ENCODE data around the gene MLN. TPM values are rescaled to one million over a fixed set of nuclear protein-coding genes. Genes with fewer than 3 reads are reported as not detected.

Gene MLN
- total RNA-seq, 4 donors from 2014 or later: not detected

DNA sequence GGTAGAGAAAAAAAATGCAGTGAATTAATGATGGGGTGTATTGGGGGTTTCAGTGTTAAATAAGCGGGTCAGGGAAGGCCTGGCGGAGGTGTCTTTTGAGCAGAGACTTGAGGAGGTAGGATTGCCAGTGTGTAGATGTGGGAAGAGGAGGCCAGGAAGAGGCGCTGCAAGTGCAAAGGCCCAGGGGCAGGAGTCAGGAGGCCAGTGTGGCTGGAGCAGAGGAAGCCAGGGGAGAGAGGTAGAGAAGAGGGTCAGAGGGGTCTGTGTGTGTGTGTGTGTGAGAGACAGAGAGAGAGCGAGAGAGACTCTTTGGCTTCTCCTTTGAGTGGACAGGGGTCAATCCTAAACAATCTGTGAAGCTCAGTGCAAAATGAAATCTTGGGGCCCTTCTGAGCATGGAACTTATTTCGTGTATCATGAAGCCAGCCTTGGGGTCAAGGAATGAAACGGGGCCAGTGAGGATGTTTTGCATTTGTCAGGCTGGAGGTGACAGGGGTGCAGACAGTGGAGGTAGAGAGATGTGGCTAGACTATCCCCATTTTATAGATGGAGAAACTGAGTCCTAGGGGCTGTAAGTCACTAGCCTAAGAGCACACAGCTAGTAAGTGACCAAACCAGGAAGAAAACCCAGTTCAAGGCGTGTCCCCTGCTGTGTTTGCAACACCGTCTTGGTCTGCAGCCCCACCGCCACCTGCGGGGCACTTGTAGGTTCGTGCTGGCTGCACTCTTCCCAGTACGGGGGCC is 47.4 kb downstream of the MLN start:
- no peak for DNase-seq
- Histone ChIP-seq H3K27ac (no peak overlapping the region), H3K4me3 (no peak overlapping the region), H3K36me3 (no peaks in the 10 kb centered on the region), H3K27me3 (peaks cover 0 to 4% (median 0%) of the 10 kb centered on the region in 4 donors), H3K9me3 (no peaks in the 10 kb centered on the region), H3K4me1 (peaks cover 11 to 33% (median 13%) of the 10 kb centered on the region in 3 donors)
- WGBS, 2 donors: 73 to 80% methylated on average over 12 of the region's 12 CpGs
- TF ChIP-seq, protein P1, sequence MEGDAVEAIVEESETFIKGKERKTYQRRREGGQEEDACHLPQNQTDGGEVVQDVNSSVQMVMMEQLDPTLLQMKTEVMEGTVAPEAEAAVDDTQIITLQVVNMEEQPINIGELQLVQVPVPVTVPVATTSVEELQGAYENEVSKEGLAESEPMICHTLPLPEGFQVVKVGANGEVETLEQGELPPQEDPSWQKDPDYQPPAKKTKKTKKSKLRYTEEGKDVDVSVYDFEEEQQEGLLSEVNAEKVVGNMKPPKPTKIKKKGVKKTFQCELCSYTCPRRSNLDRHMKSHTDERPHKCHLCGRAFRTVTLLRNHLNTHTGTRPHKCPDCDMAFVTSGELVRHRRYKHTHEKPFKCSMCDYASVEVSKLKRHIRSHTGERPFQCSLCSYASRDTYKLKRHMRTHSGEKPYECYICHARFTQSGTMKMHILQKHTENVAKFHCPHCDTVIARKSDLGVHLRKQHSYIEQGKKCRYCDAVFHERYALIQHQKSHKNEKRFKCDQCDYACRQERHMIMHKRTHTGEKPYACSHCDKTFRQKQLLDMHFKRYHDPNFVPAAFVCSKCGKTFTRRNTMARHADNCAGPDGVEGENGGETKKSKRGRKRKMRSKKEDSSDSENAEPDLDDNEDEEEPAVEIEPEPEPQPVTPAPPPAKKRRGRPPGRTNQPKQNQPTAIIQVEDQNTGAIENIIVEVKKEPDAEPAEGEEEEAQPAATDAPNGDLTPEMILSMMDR (IDR thresholded peaks at IDR 0.05): no peak
- no peak for TF ChIP-seq POLR2A (IDR thresholded peaks at IDR 0.05)
- intact Hi-C loops (cut with DNase I): no loop called here

DNA sequence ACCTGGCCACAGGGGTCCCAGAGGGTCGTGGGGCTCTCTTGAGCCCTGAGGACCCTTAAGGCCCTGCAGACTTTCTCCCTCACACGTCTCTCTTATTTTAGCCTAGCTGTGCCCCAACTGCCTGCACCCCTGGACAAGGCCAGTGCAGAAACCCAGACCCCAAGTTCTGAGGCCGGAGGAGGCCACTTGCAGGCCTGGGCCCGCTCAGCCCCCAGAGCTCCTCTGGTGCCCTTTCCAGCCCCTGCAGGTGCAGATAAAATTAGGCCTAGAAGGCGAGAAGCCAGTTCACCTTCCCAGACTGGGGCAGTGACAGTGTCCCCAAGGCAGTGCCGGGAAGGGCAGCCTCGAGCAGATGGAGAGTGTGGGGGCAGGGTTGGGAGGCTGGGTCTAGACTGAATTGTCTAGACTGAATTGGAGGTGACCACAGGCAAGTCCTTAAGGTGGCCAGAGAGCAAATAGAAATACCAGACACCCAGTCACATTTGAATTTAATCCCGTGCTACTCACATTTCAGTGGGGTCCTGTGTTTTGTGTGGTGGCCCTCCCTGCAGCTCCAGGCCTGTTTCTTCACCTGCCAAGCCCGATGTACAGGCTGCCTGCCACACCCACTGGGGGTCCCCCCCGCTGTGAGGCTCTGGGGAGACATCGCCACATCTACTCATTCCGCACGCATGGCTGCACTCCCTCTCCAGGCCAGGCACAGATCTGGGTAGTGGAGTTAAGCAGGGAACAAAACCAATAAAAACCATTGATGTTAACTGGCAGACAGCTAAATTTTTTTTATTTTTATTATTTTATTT is 48.5 kb downstream of the MLN start:
- H3K9me3 ChIP-seq: no peaks in the 10 kb centered on the region
- H3K4me1 ChIP-seq: peaks cover 16 to 35% (median 19%) of the 10 kb centered on the region in 3 donors
- intact Hi-C loops (cut with DNase I): no loop called here
- peaks cover 0 to 4% (median 0%) of the 10 kb centered on the region in 4 donors for H3K27me3 ChIP-seq
- H3K36me3 ChIP-seq: no peaks in the 10 kb centered on the region
- no peak for TF ChIP-seq POLR2A (IDR thresholded peaks at IDR 0.05)
- TF ChIP-seq, protein P1 (IDR thresholded peaks at IDR 0.05): no peak
- no peak overlapping the region for H3K4me3 ChIP-seq
- DNase-seq: no peak
- H3K27ac ChIP-seq: no peak overlapping the region
- WGBS, 2 donors: 69 to 73% methylated on average over 11 to 13 of the region's 13 CpGs

DNA sequence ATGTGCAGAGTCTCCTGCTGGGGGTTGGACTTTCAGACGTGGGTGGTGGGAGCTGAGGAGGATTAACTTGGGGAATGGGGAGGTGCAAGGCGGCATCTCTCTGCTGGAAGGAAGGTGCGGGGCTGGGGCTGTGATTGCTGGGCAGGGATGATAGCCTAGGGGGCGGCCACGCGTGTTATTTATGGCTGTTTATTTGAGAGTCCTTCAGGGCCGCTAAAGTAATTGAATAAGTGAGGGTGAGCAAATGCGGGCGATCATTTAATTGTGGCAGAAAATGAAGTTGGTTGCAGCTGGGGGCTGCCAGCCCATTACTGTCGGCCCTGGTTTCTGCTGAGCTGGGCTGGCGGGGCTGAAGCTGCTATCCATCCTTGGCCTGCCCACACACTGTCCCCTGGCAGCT is 49.6 kb downstream of the MLN start:
- H3K27me3 ChIP-seq: peaks cover 0 to 4% (median 0%) of the 10 kb centered on the region in 4 donors
- TF ChIP-seq, protein P1 (IDR thresholded peaks at IDR 0.05): no peak
- no peak for TF ChIP-seq POLR2A (IDR thresholded peaks at IDR 0.05)
- DNase-seq: no peak
- H3K4me3 ChIP-seq: no peak overlapping the region
- no peak overlapping the region for H3K27ac ChIP-seq
- no peaks in the 10 kb centered on the region for H3K9me3 ChIP-seq
- intact Hi-C loops (cut with DNase I): no loop called here
- 87 to 93% methylated on average over 10 to 11 of the region's 11 CpGs for WGBS, 2 donors
- H3K4me1 ChIP-seq: peaks cover 16 to 33% (median 19%) of the 10 kb centered on the region in 3 donors
- no peaks in the 10 kb centered on the region for H3K36me3 ChIP-seq

DNA sequence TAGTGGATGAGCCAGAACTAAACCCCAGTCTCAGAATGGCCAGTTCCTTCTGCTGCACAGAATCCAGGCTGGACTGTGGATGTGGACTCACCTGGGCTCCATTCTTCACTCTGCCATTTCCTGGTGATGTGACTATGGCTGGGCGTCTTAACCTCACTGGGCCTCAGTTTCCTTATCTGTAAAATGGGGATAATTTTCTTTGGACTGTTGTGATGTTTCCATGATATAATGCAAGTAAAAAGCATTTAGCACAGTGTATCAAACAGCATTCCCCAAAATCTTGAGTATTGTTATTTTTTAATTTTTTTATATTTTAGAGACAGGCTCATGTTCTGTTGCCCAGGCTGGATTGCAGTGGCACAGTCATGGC is 51.2 kb downstream of the MLN start:
- Histone ChIP-seq H3K27me3 (peaks cover 0 to 11% (median 0%) of the 10 kb centered on the region in 4 donors), H3K27ac (no peak overlapping the region), H3K4me3 (no peak overlapping the region), H3K36me3 (no peaks in the 10 kb centered on the region), H3K4me1 (peaks cover 16 to 25% (median 19%) of the 10 kb centered on the region in 3 donors), H3K9me3 (no peaks in the 10 kb centered on the region)
- no peak for TF ChIP-seq POLR2A (IDR thresholded peaks at IDR 0.05)
- TF ChIP-seq, protein P1 (IDR thresholded peaks at IDR 0.05): no peak
- no peak for DNase-seq
- WGBS, 2 donors: 88 to 90% methylated on average over 1 of the region's 1 CpG
- intact Hi-C loops (cut with DNase I): no loop called here

Data from esophagus squamous epithelium (tissue), 5 donors.